Measurements from ENCODE around the gene MGST2.
"Not testable (repeated sequence)": the region's sequence is repeated elsewhere in the genome, so short reads cannot be mapped to it uniquely, and the experiment has no call there.

Gene MGST2

GRCh38 chr4:139672732-139673131, 7.1 kb downstream of the MGST2 start:
- DNase-seq = no peak

DNA sequence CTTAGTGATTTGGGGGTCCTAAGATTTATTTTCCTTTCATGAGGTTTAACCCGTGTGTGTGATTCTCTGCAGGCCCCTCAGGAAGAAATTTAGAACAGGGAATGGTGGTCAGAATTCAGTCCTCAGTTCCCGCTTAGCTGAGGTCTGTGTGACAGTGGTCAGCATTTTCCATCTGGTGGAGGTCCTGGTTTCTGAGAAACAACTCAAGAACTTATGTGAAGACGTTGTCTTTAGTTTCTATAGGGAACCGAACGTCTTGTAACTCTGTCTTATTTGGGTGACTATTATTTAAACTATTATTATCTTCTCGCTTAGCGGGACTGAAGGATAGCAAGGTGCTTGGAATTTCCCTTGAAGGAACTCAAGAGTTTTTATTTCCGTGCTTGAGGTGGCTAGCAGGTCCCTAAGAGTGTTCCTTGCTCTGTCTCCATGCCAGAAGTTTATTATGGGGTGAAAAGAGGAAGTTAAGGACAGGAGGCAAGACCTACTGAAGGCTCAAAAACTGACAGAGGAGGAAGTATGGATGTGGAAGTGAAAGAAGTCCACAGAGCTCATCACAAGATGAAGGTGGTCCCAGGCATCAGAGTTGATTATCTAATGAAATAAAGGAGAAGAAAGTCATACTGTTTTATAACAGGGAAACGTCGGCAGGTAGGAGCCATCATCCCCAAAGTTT, 9.4 kb downstream of the MGST2 start:
- no peak for DNase-seq

GRCh38 chr4:139675651-139676050, 10.0 kb downstream of the MGST2 start:
- DNase-seq = no peak

DNA sequence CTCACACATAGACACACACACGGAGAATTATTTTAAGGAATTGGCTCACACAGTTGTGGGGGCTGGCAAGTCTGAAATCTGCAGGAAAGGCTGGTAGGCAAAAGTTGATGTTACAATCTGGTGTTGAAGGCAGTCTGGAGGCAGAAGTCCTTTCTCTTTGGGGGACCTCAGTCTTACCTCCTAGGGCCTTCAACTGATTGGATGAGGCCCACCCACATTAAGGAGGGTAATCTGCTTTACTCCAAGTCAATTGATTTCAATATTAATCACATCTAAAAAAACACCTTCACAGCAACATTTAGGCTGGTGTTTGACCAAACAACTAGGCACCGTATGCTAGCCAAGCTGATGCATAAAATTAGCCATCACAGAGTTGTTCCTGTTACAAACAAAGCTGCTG, 10.7 kb downstream of the MGST2 start:
- DNase-seq = no peak

GRCh38 chr4:139676913-139677585, 11.4 kb downstream of the MGST2 start:
- no peak for DNase-seq

- DNase-seq = no peak
These were observed 16.7 kb downstream of the MGST2 start for GRCh38 chr4:139682309-139682708.

- no peak for DNase-seq
These were observed 17.1 kb downstream of the MGST2 start for GRCh38 chr4:139682741-139683151.

- no peak for DNase-seq
These were observed 18.7 kb downstream of the MGST2 start for GRCh38 chr4:139684351-139684750.

DNA sequence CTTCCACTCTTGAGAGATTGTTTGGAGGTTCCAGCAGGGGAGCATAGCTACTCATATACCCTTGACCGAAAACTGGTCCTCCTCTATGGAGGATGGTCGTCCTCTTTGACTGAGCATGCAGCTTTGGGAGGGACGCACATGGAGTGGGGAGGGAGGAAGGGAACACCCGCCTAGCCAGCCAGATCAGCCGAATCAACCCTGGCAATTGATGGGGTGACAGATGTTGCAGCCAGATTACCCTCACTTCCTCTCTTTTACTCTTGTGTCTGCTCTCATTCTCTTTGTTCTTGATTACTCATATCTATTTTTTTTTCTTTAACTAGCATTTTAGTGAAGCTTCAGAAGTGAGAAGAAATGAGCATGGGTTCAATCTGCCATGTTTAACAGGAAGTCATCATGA, 19.6 kb downstream of the MGST2 start:
- DNase-seq = no peak

DNA sequence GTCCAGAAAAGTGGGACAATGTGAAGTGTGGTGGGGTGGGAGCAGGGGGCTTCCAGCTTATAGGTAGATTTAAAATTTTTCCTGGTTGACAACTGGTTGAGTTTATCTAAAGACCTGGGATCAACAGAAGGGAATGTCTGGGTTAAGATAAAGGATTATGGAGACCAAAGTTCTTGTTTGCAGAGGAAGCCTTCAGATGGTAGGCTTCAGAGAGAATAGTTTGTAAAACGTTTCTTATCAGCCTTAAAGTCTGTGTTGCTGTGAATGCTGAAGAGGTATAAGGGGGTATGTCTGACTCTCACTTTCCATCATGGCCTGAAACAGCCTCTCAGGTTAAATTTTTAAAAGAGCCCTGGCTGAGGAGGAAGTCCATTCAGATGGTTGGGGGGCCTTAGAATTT, 20.5 kb downstream of the MGST2 start:
- no peak for DNase-seq

GRCh38 chr4:139686988-139687387, 21.4 kb downstream of the MGST2 start:
- no peak for DNase-seq

GRCh38 chr4:139689093-139689722, 23.6 kb downstream of the MGST2 start:
- DNase-seq = no peak

DNA sequence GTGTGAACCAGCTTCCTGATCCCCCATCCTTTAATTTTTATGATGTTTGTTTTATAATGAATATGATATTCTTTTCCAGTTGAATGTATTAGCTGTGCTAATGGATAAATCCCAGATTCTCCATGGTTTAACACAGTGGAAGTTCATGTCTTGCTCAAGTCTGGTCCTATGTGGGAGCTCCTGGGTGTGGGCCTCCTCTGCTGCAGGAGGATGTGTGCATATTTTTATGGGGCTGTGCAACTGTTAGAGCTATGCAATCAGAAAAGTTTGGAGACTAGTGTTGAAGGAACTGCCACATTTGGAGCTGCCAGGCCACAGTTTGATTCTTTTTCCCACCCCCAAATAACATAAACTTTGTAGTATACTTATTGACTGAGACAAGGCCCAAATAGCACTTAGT, 24.8 kb downstream of the MGST2 start:
- no peak for DNase-seq

- no peak for DNase-seq
These were observed 26.8 kb downstream of the MGST2 start for GRCh38 chr4:139692309-139693012.

GRCh38 chr4:139694522-139695107, 29.0 kb downstream of the MGST2 start:
- DNase-seq = no peak

DNA sequence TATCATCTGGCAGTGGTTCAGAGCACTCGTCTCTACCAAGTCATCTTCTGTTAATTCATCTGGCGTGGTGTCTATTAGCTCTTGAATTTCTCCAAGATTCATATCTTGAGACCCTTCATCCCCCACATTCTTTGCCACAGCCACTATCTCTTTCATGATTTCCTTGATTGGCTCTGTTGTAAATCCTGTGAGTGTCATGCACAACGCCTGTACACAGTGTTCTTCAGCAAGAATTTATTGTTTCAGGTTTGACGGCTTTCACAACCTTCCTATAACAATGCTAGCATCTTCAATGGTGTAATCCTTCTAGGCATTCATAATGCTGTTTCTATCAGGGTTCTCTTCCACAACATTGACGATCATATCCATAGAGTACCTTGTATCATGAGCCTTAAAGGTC, 30.9 kb downstream of the MGST2 start:
- DNase-seq = no peak

- not testable (repeated sequence) for DNase-seq
These were observed 32.7 kb downstream of the MGST2 start for GRCh38 chr4:139698167-139698925.

GRCh38 chr4:139700568-139700967, 34.9 kb downstream of the MGST2 start:
- no peak for DNase-seq

GRCh38 chr4:139704915-139705485, 39.4 kb downstream of the MGST2 start:
- DNase-seq = no peak

DNA sequence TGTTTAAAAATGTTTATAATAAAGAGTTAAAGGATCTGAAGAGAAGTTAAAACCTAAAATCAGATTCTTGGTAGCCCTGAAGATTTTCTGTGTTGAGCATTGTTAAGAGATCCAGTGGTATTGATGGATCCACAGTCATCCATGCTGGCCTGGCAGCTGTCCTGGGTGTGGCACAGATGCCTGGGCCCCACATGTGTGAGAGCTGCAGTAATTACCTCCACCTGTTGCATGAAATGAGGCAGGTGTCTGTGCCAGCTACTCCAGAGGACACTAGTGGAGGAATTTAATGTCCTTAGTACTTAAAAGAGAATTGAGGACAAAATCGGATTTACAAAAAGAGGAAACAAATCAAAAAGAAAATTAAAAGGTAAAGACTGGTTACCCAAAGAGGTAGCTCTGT, 44.0 kb downstream of the MGST2 start:
- no peak for DNase-seq

DNA sequence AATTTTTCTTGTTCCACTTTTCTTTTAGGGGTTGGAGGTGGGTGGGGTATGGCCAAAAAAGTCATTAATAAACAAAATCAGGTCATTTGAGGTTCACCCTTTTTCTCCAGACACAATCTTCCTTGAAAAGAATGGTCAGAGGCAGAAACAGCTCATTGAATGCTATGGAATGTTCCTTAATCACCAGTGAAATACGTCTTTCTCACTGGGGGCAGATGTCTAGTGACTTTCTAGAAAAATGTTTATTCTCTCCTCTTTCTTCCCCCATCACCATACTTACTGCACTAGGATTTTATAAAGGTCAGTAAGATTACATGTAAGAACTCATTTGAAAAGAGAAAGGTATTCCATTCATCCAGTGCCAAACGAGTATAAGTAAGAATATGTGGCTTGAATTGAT, 44.5 kb downstream of the MGST2 start:
- no peak for DNase-seq

DNA sequence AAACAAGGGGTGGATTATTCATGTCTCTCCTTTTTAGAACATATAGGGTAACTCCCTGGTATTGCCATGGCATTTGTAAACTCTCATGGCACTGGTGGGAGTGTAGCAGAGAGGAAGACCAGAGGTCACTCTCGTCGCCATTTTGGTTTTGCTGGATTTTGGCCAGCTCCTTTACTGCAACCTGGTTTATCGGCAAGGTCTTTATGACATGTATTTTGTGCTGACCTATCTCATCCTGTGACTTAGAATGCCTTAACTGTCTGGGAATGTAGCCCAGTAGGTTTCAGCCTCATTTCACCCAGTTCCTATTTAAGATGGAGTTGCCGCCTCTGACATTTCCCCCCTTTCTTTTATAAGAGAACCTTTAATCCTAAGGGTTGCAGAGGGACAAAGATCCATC, 45.8 kb downstream of the MGST2 start:
- DNase-seq = no peak
